ENCODE data around the gene ZNF740.

Gene ZNF740

DNA sequence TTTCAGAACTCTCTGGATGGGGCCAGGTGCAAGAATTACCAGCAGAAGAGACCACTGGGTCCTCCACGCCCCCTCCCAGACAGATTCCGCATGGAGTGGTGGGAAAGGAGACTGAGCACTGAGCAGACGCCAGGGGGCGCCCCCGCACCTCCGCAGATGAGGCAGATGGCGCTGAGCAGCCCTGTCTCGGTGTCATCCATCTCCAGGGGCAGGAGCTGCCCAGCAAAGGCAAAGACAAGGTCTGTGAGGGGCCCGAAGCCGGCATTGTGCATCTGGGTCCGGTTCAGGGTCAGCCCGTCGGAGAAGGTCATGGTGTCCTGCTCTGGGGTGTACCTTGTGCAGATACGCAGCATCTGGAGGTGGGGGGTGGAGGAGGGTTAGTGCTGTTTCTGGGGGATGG is 32.8 kb downstream of the ZNF740 start (continued):
- TF ChIP-seq KLF8 (tag by site-specific recombination; IDR thresholded peaks at IDR 0.05) (0 out of 2 replicates have a peak, but pooled peaks have one; percentile 42), ZXDB (tag by site-specific recombination; IDR thresholded peaks at IDR 0.05) (peak; percentile 77), ZNF394 (tag by site-specific recombination; IDR thresholded peaks at IDR 0.05; ENCODE audit: borderline replicate concordance) (no peak), ZNF133 (tag by site-specific recombination; IDR thresholded peaks at IDR 0.05) (no peak), ZNF280D (tag by site-specific recombination; IDR thresholded peaks at IDR 0.05) (no peak), KLF16 (tag by site-specific recombination; IDR thresholded peaks at IDR 0.05) (no peak), ZNF239 (tag by site-specific recombination; IDR thresholded peaks at IDR 0.05) (peak; percentile 99), OVOL3 (tag by site-specific recombination; IDR thresholded peaks at IDR 0.05) (no peak), ZNF654 (tag by site-specific recombination; IDR thresholded peaks at IDR 0.05; ENCODE audit: low read depth) (peak; percentile 86), GLIS2 (tag by site-specific recombination; IDR thresholded peaks at IDR 0.05) (0 out of 2 replicates have a peak, but pooled peaks have one; percentile 29), ZBTB20 (tag by site-specific recombination; IDR thresholded peaks at IDR 0.05) (peak; percentile 89), ZNF600 (tag by site-specific recombination; IDR thresholded peaks at IDR 0.05) (peak; percentile 82), SETDB1 (IDR thresholded peaks at IDR 0.05; ENCODE audit: insufficient read length, low read length) (no peak), ZNF138 (tag by site-specific recombination; IDR thresholded peaks at IDR 0.05; ENCODE audit: borderline replicate concordance) (no peak), ZNF791 (tag by site-specific recombination; IDR thresholded peaks at IDR 0.05) (no peak), AEBP2 (tag by site-specific recombination; IDR thresholded peaks at IDR 0.05; ENCODE audit: borderline replicate concordance) (no peak), ZNF324 (tag by site-specific recombination; IDR thresholded peaks at IDR 0.05) (peak; percentile 41; the same call in 1 of the 2 replicates), ZNF391 (tag by site-specific recombination; IDR thresholded peaks at IDR 0.05; ENCODE audit: borderline replicate concordance, low read depth) (0 out of 2 replicates have a peak, but pooled peaks have one; percentile 37), ZNF623 (tag by site-specific recombination; IDR thresholded peaks at IDR 0.05) (no peak), ZNF707 (tag by site-specific recombination; IDR thresholded peaks at IDR 0.05) (no peak), ZNF266 (tag by site-specific recombination; IDR thresholded peaks at IDR 0.05; ENCODE audit: low read depth) (no peak), KLF9 (tag by site-specific recombination; IDR thresholded peaks at IDR 0.05; ENCODE audit: low read depth) (peak; percentile 46), RBAK (tag by site-specific recombination; IDR thresholded peaks at IDR 0.05) (no peak), ZNF423 (tag by site-specific recombination; IDR thresholded peaks at IDR 0.05) (no peak), SP7 (tag by site-specific recombination; IDR thresholded peaks at IDR 0.05) (peak; percentile 51), ZNF555 (tag by site-specific recombination; conservative IDR thresholded peaks at IDR 0.05) (no peak), KLF17 (tag by site-specific recombination; IDR thresholded peaks at IDR 0.05) (0 out of 2 replicates have a peak, but pooled peaks have one; percentile 67)
- TF ChIP-seq, protein P1, sequence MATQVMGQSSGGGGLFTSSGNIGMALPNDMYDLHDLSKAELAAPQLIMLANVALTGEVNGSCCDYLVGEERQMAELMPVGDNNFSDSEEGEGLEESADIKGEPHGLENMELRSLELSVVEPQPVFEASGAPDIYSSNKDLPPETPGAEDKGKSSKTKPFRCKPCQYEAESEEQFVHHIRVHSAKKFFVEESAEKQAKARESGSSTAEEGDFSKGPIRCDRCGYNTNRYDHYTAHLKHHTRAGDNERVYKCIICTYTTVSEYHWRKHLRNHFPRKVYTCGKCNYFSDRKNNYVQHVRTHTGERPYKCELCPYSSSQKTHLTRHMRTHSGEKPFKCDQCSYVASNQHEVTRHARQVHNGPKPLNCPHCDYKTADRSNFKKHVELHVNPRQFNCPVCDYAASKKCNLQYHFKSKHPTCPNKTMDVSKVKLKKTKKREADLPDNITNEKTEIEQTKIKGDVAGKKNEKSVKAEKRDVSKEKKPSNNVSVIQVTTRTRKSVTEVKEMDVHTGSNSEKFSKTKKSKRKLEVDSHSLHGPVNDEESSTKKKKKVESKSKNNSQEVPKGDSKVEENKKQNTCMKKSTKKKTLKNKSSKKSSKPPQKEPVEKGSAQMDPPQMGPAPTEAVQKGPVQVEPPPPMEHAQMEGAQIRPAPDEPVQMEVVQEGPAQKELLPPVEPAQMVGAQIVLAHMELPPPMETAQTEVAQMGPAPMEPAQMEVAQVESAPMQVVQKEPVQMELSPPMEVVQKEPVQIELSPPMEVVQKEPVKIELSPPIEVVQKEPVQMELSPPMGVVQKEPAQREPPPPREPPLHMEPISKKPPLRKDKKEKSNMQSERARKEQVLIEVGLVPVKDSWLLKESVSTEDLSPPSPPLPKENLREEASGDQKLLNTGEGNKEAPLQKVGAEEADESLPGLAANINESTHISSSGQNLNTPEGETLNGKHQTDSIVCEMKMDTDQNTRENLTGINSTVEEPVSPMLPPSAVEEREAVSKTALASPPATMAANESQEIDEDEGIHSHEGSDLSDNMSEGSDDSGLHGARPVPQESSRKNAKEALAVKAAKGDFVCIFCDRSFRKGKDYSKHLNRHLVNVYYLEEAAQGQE (tag by site-specific recombination; IDR thresholded peaks at IDR 0.05), result peak; percentile 68
- TF ChIP-seq, protein P2, sequence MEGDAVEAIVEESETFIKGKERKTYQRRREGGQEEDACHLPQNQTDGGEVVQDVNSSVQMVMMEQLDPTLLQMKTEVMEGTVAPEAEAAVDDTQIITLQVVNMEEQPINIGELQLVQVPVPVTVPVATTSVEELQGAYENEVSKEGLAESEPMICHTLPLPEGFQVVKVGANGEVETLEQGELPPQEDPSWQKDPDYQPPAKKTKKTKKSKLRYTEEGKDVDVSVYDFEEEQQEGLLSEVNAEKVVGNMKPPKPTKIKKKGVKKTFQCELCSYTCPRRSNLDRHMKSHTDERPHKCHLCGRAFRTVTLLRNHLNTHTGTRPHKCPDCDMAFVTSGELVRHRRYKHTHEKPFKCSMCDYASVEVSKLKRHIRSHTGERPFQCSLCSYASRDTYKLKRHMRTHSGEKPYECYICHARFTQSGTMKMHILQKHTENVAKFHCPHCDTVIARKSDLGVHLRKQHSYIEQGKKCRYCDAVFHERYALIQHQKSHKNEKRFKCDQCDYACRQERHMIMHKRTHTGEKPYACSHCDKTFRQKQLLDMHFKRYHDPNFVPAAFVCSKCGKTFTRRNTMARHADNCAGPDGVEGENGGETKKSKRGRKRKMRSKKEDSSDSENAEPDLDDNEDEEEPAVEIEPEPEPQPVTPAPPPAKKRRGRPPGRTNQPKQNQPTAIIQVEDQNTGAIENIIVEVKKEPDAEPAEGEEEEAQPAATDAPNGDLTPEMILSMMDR (tag by site-specific recombination; IDR thresholded peaks at IDR 0.05), result peak; percentile 91
